HEK293T (cell line): ENCODE measurements around the gene GNB3.

ENCODE experiments used
- ARNT ChIP-seq: fragments of 450-650 bp; IDR thresholded peaks from 2 replicates; pipeline ENCODE4 v1.6.1; 2017; ENCODE audit warnings: mild to moderate bottlenecking
- BHLHE40 ChIP-seq: fragments of 450-650 bp; IDR thresholded peaks from 2 replicates; pipeline ENCODE4 v1.6.1; 2016; ENCODE audit warnings: mild to moderate bottlenecking, moderate library complexity, borderline replicate concordance
- CTBP1 ChIP-seq: fragments of 450-650 bp; IDR thresholded peaks from 2 replicates; pipeline ENCODE4 v1.6.1; 2016; ENCODE audit warnings: borderline replicate concordance
- ELF4 ChIP-seq: fragments of 450-650 bp; IDR thresholded peaks from 2 replicates; pipeline ENCODE4 v1.6.1; 2017; ENCODE audit warnings: antibody characterized with exemption
- FOXA1 ChIP-seq: fragments of 450-650 bp; IDR thresholded peaks from 2 replicates; pipeline ENCODE4 v1.6.1; 2016; ENCODE audit warnings: mild to moderate bottlenecking
- FOXK2 ChIP-seq: fragments of 450-650 bp; IDR thresholded peaks from 2 replicates; pipeline ENCODE4 v1.6.1; 2016; ENCODE audit warnings: mild to moderate bottlenecking
- FOXM1 ChIP-seq: fragments of 450-650 bp; IDR thresholded peaks from 2 replicates; pipeline ENCODE4 v1.6.1; 2017; ENCODE audit warnings: mild to moderate bottlenecking, borderline replicate concordance
- NFRKB ChIP-seq: fragments of 450-650 bp; IDR thresholded peaks from 2 replicates; pipeline ENCODE4 v1.6.1; 2016; ENCODE audit warnings: mild to moderate bottlenecking, moderate library complexity
- SP1 ChIP-seq: fragments of 450-650 bp; IDR thresholded peaks from 2 replicates; pipeline ENCODE4 v1.6.1; 2017
- SUZ12 ChIP-seq: fragments of 450-650 bp; IDR thresholded peaks from 2 replicates; pipeline ENCODE4 v1.6.1; 2016; ENCODE audit warnings: mild to moderate bottlenecking
- TARDBP ChIP-seq: fragments of 450-650 bp; IDR thresholded peaks from 2 replicates; pipeline ENCODE4 v1.6.1; 2016
- ZNF384 ChIP-seq: fragments of 450-650 bp; IDR thresholded peaks from 2 replicates; pipeline ENCODE4 v1.6.1; 2016

DNA sequence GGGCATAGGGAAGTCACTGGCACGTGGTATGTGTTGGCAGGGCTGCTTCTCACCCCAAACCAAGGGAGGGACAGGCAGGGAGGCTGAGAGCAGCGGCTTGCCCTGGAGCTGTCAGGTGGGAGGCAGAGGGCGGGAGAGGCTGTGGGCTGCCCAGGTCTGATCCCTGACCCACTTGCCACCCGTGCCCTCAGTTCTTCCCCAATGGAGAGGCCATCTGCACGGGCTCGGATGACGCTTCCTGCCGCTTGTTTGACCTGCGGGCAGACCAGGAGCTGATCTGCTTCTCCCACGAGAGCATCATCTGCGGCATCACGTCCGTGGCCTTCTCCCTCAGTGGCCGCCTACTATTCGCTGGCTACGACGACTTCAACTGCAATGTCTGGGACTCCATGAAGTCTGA lies 4.7 kb downstream of the GNB3 start:
- no peak for TF ChIP-seq CTBP1
- TF ChIP-seq FOXM1 = no peak
- no peak for TF ChIP-seq ARNT
- no peak for TF ChIP-seq SP1
- TF ChIP-seq SUZ12 = no peak
- no peak for TF ChIP-seq ELF4
- TF ChIP-seq ZNF384 = no peak
- no peak for TF ChIP-seq TARDBP
- TF ChIP-seq BHLHE40 = no peak
- no peak for TF ChIP-seq FOXK2
- no peak for TF ChIP-seq NFRKB
- TF ChIP-seq FOXA1 = no peak
